ENCODE data around the gene CSH2.

Gene CSH2

DNA sequence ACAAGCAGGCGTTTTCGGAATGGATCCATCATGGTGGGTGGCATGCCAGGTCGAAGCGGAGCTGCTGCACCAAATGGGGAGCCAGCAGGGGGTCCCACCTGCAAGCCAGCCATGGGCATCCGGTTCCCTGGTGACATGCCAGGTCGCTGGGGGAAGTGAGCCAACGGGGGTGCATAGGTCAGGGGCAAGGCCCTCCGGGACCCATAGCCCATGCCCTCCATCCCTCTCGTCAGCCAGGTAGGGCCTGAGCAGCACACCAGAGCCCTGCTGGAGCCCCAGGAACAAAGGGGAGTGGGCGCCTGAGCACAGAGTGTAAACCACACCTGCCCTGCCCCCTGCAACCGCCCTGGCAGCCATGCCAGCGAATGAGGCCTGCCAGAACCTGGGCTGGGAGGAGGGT, 36.0 kb downstream of the CSH2 start:
- Histone ChIP-seq H3K79me2 (ENCODE audit: insufficient read depth, low read length) (peaks cover 57% of the 10 kb centered on the region), H3K9me2 (replicated peaks; ENCODE audit: insufficient read depth, low read length) (no peaks in the 10 kb centered on the region), H2AFZ (ENCODE audit: low read depth, low read length, severe bottlenecking) (no peak overlapping the region), H3K27me3 (ENCODE audit: low read length) (no peaks in the 10 kb centered on the region), H4K20me1 (ENCODE audit: low read depth, low read length) (no peaks in the 10 kb centered on the region; the same call in 1 of the 2 replicates), H3K4me3 (ENCODE audit: insufficient read depth, low read length, poor library complexity, severe bottlenecking) (no peak overlapping the region), H3K9me3 (ENCODE audit: insufficient read depth, low read length) (no peaks in the 10 kb centered on the region), H3K9ac (ENCODE audit: low read length) (no peak overlapping the region), H3K27ac (ENCODE audit: low read depth, low read length) (no peak overlapping the region), H3K36me3 (ENCODE audit: low read length) (no peaks in the 10 kb centered on the region), H3K4me2 (ENCODE audit: low read depth, low read length, poor library complexity, severe bottlenecking) (no peak overlapping the region), H3F3A (ENCODE audit: insufficient read depth) (0 out of 2 replicates have a peak, but pooled peaks cover 4% of the 10 kb centered on the region)
- TF ChIP-seq, protein P1, sequence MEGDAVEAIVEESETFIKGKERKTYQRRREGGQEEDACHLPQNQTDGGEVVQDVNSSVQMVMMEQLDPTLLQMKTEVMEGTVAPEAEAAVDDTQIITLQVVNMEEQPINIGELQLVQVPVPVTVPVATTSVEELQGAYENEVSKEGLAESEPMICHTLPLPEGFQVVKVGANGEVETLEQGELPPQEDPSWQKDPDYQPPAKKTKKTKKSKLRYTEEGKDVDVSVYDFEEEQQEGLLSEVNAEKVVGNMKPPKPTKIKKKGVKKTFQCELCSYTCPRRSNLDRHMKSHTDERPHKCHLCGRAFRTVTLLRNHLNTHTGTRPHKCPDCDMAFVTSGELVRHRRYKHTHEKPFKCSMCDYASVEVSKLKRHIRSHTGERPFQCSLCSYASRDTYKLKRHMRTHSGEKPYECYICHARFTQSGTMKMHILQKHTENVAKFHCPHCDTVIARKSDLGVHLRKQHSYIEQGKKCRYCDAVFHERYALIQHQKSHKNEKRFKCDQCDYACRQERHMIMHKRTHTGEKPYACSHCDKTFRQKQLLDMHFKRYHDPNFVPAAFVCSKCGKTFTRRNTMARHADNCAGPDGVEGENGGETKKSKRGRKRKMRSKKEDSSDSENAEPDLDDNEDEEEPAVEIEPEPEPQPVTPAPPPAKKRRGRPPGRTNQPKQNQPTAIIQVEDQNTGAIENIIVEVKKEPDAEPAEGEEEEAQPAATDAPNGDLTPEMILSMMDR (IDR thresholded peaks at IDR 0.05; ENCODE audit: insufficient read depth, low read length, poor library complexity, severe bottlenecking): no peak

DNA sequence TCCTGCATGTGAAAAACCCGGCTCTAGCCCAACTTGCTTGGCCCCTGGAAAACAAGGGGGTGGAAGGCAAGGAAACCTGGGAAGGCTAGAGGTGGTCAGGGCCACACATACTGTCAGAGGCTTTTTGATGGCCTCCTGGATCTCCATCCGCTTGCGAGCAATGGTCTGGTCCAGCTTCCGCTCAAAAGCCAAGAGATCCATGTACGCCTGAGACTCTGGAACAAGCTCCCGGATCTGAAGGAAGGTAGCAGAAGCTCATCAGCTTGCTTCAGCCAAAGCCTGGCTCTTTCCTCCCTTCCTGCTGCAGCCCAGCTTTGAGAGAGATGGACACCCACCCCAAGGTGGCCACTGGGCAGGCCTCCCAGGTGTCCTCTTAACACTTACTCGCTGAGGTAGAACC, 36.7 kb downstream of the CSH2 start:
- H4K20me1 ChIP-seq (ENCODE audit: low read depth, low read length): no peaks in the 10 kb centered on the region; the same call in 1 of the 2 replicates
- H3K4me3 ChIP-seq (ENCODE audit: insufficient read depth, low read length, poor library complexity, severe bottlenecking): no peak overlapping the region
- peaks cover 53% of the 10 kb centered on the region for H3K79me2 ChIP-seq (ENCODE audit: insufficient read depth, low read length)
- H3F3A ChIP-seq (ENCODE audit: insufficient read depth): 0 out of 2 replicates have a peak, but pooled peaks cover 4% of the 10 kb centered on the region
- H2AFZ ChIP-seq (ENCODE audit: low read depth, low read length, severe bottlenecking): no peak overlapping the region
- H3K27ac ChIP-seq (ENCODE audit: low read depth, low read length): no peak overlapping the region
- TF ChIP-seq, protein P1 (IDR thresholded peaks at IDR 0.05; ENCODE audit: insufficient read depth, low read length, poor library complexity, severe bottlenecking): no peak
- H3K9ac ChIP-seq (ENCODE audit: low read length): no peak overlapping the region
- no peaks in the 10 kb centered on the region for H3K36me3 ChIP-seq (ENCODE audit: low read length)
- no peaks in the 10 kb centered on the region for H3K27me3 ChIP-seq (ENCODE audit: low read length)
- no peak overlapping the region for H3K4me2 ChIP-seq (ENCODE audit: low read depth, low read length, poor library complexity, severe bottlenecking)
- no peaks in the 10 kb centered on the region for H3K9me2 ChIP-seq (replicated peaks; ENCODE audit: insufficient read depth, low read length)
- no peaks in the 10 kb centered on the region for H3K9me3 ChIP-seq (ENCODE audit: insufficient read depth, low read length)

DNA sequence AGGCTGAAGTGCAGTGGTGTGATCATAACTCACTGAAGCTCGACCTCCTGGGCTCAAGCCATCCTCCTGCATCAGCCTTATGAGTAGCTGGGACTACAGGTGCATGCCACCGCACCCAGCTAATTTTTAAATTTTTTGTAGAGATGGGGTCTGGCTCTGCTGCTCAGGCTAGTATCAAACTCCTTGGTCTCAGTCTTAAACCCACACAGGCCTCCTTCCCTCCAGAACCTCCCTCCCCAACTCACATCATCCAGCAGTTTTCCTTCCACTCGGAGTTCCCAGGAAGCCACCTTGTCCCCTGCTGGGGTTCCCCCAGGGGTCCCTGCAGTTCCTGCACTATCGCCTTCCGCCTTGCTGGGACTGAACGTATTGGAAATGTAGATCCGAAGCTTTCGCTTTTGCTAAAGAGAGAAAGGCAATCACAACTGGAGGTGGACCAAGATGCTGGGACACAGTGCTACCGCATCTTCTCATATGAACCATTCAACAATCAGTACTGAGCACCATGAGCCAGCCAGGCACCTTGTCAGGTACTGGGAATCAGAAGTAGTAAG, 38.2 kb downstream of the CSH2 start:
- H3K79me2 ChIP-seq (ENCODE audit: insufficient read depth, low read length): peaks cover 37% of the 10 kb centered on the region
- H3K4me2 ChIP-seq (ENCODE audit: low read depth, low read length, poor library complexity, severe bottlenecking): no peak overlapping the region

More for the DNA sequence above, 38.2 kb downstream of the CSH2 start:
- no peaks in the 10 kb centered on the region for H3K36me3 ChIP-seq (ENCODE audit: low read length)
- no peaks in the 10 kb centered on the region; the same call in 1 of the 2 replicates for H4K20me1 ChIP-seq (ENCODE audit: low read depth, low read length)
- H3K9me2 ChIP-seq (replicated peaks; ENCODE audit: insufficient read depth, low read length): no peaks in the 10 kb centered on the region
- 0 out of 2 replicates have a peak, but pooled peaks cover 4% of the 10 kb centered on the region for H3F3A ChIP-seq (ENCODE audit: insufficient read depth)
- no peaks in the 10 kb centered on the region for H3K9me3 ChIP-seq (ENCODE audit: insufficient read depth, low read length)
- no peak overlapping the region for H3K27ac ChIP-seq (ENCODE audit: low read depth, low read length)
- no peaks in the 10 kb centered on the region for H3K27me3 ChIP-seq (ENCODE audit: low read length)
- no peak overlapping the region for H3K4me3 ChIP-seq (ENCODE audit: insufficient read depth, low read length, poor library complexity, severe bottlenecking)
- no peak overlapping the region for H3K9ac ChIP-seq (ENCODE audit: low read length)
- H2AFZ ChIP-seq (ENCODE audit: low read depth, low read length, severe bottlenecking): no peak overlapping the region
- no peak for TF ChIP-seq EZH2phosphoT487 (conservative IDR thresholded peaks at IDR 0.05; ENCODE audit: low read length)
- TF ChIP-seq, protein P1 (IDR thresholded peaks at IDR 0.05; ENCODE audit: insufficient read depth, low read length, poor library complexity, severe bottlenecking): peak; percentile 2
